ENCODE measurements around the gene CNTNAP2. TPM values are rescaled to one million over a fixed set of nuclear protein-coding genes. Genes with fewer than 3 reads are reported as not detected.

CNTNAP2 gene
- polyA plus RNA-seq, 6 donors from 2014 or later, result 38.2 to 132 (median 77.9) TPM

DNA sequence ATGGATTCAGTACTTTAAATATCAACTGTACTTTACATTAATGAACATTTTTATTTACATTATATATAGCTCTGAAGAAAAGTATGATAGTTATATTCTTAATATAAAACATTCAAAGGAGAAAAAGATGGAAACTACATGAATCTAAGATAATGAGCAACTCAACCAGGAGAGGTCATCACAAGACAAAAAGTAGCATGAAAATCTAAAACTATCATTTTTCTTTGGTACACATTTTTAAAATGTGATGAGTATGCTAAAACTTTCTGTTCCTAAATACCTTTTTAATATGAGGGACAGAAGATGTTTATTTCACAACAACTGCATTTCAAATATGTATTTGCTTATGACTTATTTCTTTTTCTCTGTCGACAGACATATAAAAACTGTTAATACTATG, 2.4 kb downstream of the CNTNAP2 start:
- no peak for DNase-seq
- H3K27me3 Mint-ChIP-seq, result peaks cover 33 to 36% (median 34%) of the 10 kb centered on the region in 3 donors
- ATAC-seq (ENCODE audit: low read depth in 2 of 2), result no peak

DNA sequence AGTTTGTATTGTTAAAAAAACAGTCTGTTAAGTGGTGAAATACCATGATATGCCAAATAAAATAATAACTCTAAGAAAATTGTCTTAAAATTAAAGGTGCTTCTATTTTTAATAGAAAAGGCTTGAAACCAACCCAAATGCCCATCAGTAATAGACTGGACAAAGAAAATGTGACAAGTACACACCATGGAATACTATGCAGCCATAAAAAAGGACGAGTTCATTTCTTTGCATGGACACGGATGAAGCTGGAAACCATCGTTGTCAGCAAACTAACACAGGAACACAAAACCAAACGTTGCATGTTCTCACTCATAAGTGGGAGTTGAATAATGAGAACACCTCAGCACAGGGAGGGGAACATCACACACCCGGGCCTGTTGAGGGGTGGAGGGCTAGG, 7.1 kb downstream of the CNTNAP2 start:
- Mint-ChIP-seq H3K4me3 (no peak overlapping the region), H3K36me3 (no peaks in the 10 kb centered on the region)
- no peak for ATAC-seq (ENCODE audit: low read depth in 2 of 2)

More for the DNA sequence above, 2.4 kb downstream of the CNTNAP2 start:
- H3K36me3 Mint-ChIP-seq, result no peaks in the 10 kb centered on the region
- H3K27ac Mint-ChIP-seq, result no peak overlapping the region
- peaks cover 6 to 14% (median 10%) of the 10 kb centered on the region in 3 donors for H3K4me1 Mint-ChIP-seq
- no peak overlapping the region for H3K4me3 Mint-ChIP-seq
- H3K9me3 Mint-ChIP-seq, result peaks cover 0 to 6% (median 0%) of the 10 kb centered on the region in 7 donors

DNA sequence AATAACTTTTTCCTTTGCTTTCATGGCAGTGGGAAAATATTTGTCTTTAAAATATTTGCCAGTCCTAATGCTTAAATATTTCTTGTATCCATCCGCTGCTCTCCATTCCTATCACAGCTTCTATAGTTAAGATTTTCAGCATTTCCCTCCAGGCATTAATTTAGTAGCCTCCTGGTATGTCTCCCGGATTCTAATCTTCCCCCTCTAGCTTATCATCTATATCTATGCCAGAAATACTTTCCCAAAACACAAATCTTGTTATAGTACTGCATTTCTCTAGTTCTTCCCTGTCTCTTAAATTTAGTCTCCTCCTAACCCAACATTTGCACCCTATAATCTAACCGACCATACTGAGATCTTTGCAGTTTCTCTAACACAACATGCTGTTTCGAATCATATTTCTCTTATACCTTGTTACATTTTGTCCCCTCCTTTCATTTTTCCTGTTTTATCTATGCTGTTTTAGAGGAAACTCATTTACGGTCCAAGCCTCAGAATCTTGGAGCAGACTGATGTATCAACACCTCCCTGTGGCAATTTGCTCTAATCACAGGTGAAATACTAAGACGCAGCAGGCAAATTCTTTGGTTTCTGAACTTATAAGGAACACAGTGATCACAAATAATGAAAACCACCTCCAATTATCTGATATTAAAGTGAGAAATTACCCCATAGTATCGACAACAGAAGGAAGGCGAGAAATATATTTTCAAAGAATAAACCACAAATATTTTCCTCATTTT, 10.3 kb downstream of the CNTNAP2 start:
- Mint-ChIP-seq H3K4me3 (no peak overlapping the region), H3K4me1 (no peaks in the 10 kb centered on the region), H3K36me3 (no peaks in the 10 kb centered on the region), H3K27me3 (no peaks in the 10 kb centered on the region), H3K27ac (peak overlapping the region in 1 of 6 donors; percentile 0), H3K9me3 (peaks cover 0 to 4% (median 0%) of the 10 kb centered on the region in 7 donors)
- DNase-seq (no peak), ATAC-seq (ENCODE audit: low read depth in 2 of 2) (no peak)

More for the DNA sequence above, 7.1 kb downstream of the CNTNAP2 start:
- Mint-ChIP-seq H3K27me3 (peaks cover 0 to 5% (median 0%) of the 10 kb centered on the region in 3 donors), H3K27ac (no peak overlapping the region), H3K9me3 (no peaks in the 10 kb centered on the region), H3K4me1 (no peaks in the 10 kb centered on the region)
- no peak for DNase-seq

DNA sequence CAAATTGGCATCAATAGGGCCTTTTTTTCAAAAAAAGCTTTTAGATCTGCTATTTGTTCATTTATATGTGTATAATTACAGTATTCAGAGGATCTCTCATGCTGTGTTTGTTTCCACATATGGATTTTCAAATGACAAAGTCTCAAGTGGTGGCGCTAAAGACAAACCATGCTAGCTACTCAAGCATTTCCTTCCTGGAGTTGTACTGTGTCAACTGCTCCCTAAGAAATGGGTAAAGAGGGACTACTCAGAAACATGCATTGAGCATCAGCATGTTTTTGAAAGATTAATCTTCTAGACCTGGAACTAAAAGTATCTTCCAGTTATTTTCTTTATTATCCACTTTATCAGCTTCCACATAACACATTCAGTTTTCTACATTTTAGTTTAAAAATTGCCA, 12.7 kb downstream of the CNTNAP2 start:
- H3K27ac Mint-ChIP-seq, result no peak overlapping the region
- no peak for ATAC-seq (ENCODE audit: low read depth in 2 of 2)

DNA sequence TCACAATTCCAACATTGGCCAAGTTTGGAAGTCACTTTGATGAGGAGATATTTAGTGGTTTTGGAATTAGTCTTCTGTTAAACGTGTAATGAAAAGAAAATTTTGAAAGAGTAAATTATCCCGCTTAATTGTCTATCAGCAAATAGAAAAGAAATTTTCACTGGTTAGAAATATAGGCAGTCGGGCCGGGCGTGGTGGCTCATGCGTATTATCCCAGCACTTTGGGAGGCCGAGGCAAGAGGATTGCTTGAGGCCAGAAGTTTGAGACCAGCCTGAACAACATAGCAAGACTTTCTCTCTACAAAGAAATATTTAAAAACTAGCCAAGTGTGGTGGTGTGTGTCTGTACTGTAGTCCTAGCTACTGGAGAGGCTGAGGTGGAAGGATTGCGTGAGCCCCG, 13.4 kb downstream of the CNTNAP2 start:
- Mint-ChIP-seq H3K27ac (no peak overlapping the region), H3K4me1 (no peaks in the 10 kb centered on the region), H3K36me3 (no peaks in the 10 kb centered on the region), H3K9me3 (peaks cover 0 to 4% (median 0%) of the 10 kb centered on the region in 7 donors), H3K4me3 (no peak overlapping the region), H3K27me3 (no peaks in the 10 kb centered on the region)
- no peak for ATAC-seq (ENCODE audit: low read depth in 2 of 2)
- DNase-seq, result no peak

More for the DNA sequence above, 12.7 kb downstream of the CNTNAP2 start:
- Mint-ChIP-seq H3K4me3 (no peak overlapping the region), H3K36me3 (no peaks in the 10 kb centered on the region), H3K9me3 (peaks cover 0 to 4% (median 0%) of the 10 kb centered on the region in 7 donors), H3K27me3 (no peaks in the 10 kb centered on the region), H3K4me1 (no peaks in the 10 kb centered on the region)
- DNase-seq, result no peak

DNA sequence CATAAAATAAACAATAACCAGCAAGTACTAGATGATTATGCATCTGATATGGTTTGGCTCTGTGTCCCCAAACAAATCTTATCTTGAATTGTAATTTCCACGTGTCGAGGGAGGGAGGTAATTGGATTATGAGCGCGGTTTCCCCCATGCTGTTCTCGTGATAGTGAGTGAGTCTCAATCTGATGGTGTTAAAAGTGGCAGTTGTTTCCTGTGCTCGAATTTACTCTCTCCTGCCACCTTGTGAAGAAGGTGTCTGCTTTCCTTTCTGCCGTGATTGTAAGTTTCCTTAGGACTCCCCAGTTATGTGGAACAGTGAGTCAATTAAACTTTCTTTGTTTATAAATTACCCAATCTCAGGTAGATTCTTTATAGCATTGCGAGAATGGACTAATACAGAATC, 15.1 kb downstream of the CNTNAP2 start:
- H3K9me3 Mint-ChIP-seq, result peaks cover 0 to 8% (median 0%) of the 10 kb centered on the region in 7 donors
- H3K4me1 Mint-ChIP-seq, result no peaks in the 10 kb centered on the region
- H3K4me3 Mint-ChIP-seq, result no peak overlapping the region
- ATAC-seq (ENCODE audit: low read depth in 2 of 2) (no peak), DNase-seq (no peak)
- H3K27me3 Mint-ChIP-seq, result no peaks in the 10 kb centered on the region
- H3K36me3 Mint-ChIP-seq, result no peaks in the 10 kb centered on the region
- no peak overlapping the region for H3K27ac Mint-ChIP-seq

DNA sequence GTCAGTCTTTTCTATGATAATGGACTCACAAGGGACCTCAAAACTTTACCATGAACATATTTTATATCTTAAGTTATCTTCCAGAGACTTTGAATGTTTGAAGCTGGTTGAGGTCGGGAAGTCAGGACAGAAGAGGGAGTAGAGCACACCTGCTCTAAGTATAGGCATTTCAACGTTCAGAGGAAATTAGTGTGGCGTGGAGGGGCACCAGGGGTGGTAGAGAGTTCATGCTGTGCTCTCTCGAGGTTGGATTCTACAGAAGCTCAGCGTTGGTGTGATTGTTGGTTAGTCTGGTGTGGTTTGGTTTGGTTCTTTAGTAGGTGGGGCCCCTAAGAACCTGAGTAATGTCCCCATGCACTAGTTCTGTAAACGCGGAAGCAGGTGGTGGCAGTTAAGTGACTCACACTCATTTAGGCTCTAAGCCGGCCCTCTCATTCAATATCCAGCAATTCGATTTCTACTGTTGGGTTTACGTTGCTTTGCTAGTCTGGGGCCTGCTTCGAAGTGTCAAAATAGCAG, 19.8 kb downstream of the CNTNAP2 start:
- H3K9me3 Mint-ChIP-seq, result peaks cover 0 to 4% (median 0%) of the 10 kb centered on the region in 7 donors
- H3K36me3 Mint-ChIP-seq, result no peaks in the 10 kb centered on the region
- DNase-seq (no peak), ATAC-seq (ENCODE audit: low read depth in 2 of 2) (no peak)
- no peak overlapping the region for H3K4me3 Mint-ChIP-seq
- H3K4me1 Mint-ChIP-seq, result no peaks in the 10 kb centered on the region
- no peak overlapping the region for H3K27ac Mint-ChIP-seq
- H3K27me3 Mint-ChIP-seq, result no peaks in the 10 kb centered on the region

DNA sequence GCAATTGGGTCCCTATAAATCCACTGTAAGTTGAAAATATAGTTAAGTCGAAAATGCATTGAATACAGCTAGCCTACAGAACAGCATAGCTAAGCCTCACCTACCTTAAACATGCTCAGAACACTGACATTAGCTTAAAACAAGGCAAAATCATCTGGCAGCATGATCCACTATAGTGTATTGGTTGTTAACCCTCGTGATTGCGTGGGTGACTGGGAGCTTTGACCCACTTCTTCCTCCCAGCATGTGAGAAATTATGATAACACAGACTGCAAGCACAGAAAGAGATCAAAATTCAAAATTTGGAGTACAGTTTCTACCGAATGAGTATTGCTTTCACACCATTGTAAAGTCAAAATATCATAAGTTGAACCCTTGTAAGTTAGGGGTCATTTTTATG, 22.3 kb downstream of the CNTNAP2 start:
- H3K4me1 Mint-ChIP-seq, result no peaks in the 10 kb centered on the region
- H3K4me3 Mint-ChIP-seq, result no peak overlapping the region
- peaks cover 0 to 4% (median 0%) of the 10 kb centered on the region in 7 donors for H3K9me3 Mint-ChIP-seq
- no peaks in the 10 kb centered on the region for H3K36me3 Mint-ChIP-seq
- ATAC-seq (ENCODE audit: low read depth in 2 of 2) (no peak), DNase-seq (no peak)
- no peak overlapping the region for H3K27ac Mint-ChIP-seq
- no peaks in the 10 kb centered on the region for H3K27me3 Mint-ChIP-seq

DNA sequence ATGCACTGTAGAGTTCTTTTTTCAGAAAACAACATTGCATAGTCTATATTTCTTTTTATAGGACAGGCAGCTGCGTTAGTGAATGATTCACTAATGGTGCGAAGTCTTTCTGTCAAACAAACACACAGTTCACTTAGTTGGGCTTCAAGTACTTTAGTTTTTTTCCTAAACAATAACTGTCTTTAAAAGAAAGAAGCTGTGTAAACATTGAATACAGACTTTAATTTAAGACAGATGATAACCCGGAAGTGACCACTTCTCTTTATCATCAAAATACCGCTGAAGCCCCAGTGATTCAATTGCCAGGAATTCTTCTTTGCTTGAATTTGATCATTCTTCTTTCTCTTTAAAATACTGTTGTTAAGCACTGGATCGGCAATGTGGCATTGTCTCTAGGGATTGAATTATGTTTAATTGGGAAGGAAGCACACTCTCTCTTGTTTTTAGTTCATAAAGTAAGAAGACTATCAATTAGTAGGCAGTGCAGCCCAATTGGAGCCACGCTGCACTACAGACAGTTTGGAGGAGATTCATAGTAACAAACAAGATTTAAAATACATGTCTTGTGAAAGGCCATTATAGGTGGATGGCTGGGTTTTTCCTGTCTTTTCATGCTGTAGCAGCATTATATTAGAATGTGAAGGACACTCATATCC, 30.4 kb downstream of the CNTNAP2 start:
- Mint-ChIP-seq H3K27me3 (no peaks in the 10 kb centered on the region), H3K36me3 (no peaks in the 10 kb centered on the region), H3K9me3 (peaks cover 0 to 5% (median 2%) of the 10 kb centered on the region in 7 donors), H3K4me1 (no peaks in the 10 kb centered on the region), H3K4me3 (no peak overlapping the region), H3K27ac (no peak overlapping the region)
- DNase-seq (no peak), ATAC-seq (ENCODE audit: low read depth in 2 of 2) (no peak)

DNA sequence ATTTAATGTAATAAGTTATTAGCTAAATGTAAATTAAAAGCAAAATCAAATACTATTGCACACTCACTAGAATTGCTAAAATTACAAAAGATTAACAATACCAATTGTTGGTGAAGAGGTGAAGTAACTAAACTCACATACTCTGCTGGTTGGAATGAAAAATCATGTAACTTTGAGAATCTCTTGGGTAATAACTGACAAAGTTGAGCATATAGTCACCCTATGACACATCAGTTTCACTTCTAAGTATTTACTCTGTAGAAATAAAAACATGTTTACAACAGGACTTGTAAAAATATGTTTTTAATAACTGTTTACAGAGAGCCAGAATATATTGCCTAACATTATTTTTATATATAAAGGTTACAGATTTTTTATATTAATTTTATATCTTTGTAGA, 33.6 kb downstream of the CNTNAP2 start:
- H3K27ac Mint-ChIP-seq, result no peak overlapping the region
- no peak overlapping the region for H3K4me3 Mint-ChIP-seq
- no peaks in the 10 kb centered on the region for H3K4me1 Mint-ChIP-seq
- H3K36me3 Mint-ChIP-seq, result no peaks in the 10 kb centered on the region
- no peaks in the 10 kb centered on the region for H3K27me3 Mint-ChIP-seq
- DNase-seq (no peak), ATAC-seq (ENCODE audit: low read depth in 2 of 2) (no peak)
- H3K9me3 Mint-ChIP-seq, result peaks cover 0 to 4% (median 2%) of the 10 kb centered on the region in 7 donors

DNA sequence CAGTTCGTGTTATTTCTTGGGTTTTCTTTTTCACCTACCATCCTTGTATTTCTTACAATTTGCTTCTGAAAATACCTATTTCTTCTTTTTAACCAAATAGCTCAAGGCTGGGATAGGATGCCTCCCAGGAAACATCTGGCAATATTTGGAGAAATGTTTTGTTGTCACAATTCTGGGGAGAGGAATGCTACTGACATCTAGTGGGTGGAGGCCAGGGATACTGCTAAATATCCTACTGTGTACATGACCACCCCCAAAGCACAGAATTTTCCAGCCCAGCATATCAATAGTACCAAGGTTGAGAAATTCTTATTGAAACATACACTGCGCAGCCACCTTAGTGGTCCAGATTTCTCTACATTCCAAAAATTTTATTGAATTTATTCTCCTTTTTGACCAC, 55.5 kb downstream of the CNTNAP2 start:
- peaks cover 0 to 13% (median 2%) of the 10 kb centered on the region in 7 donors for H3K9me3 Mint-ChIP-seq
- no peak overlapping the region for H3K27ac Mint-ChIP-seq
- ATAC-seq (ENCODE audit: low read depth in 2 of 2) (no peak), DNase-seq (no peak)
- H3K4me1 Mint-ChIP-seq, result no peaks in the 10 kb centered on the region
- H3K36me3 Mint-ChIP-seq, result no peaks in the 10 kb centered on the region
- H3K4me3 Mint-ChIP-seq, result no peak overlapping the region
- H3K27me3 Mint-ChIP-seq, result no peaks in the 10 kb centered on the region

DNA sequence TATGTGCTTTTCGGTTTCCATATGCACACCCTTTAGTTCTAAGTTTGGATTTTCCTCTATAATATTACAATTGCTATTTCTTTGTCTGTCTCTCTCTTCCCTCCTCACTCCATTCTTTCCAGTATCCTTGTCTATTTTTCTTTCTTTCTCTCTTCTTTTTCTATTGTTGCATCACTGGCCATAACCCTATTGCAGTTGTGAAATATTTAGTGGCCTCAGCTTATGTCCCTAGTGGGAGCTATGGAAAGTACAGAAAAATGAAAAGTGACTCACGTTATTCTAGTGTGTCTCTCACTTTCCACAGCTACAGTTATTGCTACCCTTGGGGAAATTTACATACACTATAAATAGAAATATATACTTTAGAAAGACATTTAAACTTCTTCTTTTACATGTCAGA, 59.1 kb downstream of the CNTNAP2 start:
- DNase-seq (no peak), ATAC-seq (ENCODE audit: low read depth in 2 of 2) (no peak)
- Mint-ChIP-seq H3K27me3 (no peaks in the 10 kb centered on the region), H3K9me3 (peaks cover 0 to 9% (median 2%) of the 10 kb centered on the region in 7 donors), H3K36me3 (no peaks in the 10 kb centered on the region), H3K4me1 (no peaks in the 10 kb centered on the region), H3K4me3 (peak overlapping the region in 1 of 8 donors; percentile 16), H3K27ac (no peak overlapping the region)

DNA sequence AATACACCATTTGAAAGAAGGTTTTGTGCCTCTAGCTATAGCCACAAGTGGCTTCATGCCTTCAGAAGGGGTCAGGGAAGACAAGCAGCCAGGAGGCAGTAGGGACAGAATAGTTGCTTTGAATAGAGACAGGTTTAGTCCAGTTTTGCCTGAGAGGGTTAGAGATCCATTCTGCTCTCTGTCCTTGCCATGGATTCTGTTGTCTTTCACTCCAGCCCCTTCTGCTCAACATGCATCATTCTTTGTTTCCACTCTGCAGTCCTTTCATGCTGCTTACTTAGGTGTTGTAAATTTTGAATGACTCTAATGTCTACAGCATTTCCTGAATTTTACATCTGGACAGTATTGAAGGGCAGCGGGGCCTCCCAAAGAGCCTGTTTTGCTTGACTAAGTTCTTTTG, 60.3 kb downstream of the CNTNAP2 start:
- Mint-ChIP-seq H3K27ac (no peak overlapping the region), H3K36me3 (no peaks in the 10 kb centered on the region), H3K9me3 (peaks cover 0 to 9% (median 2%) of the 10 kb centered on the region in 7 donors), H3K4me1 (no peaks in the 10 kb centered on the region), H3K4me3 (no peak overlapping the region), H3K27me3 (no peaks in the 10 kb centered on the region)
- DNase-seq, result no peak
- ATAC-seq (ENCODE audit: low read depth in 2 of 2), result no peak

DNA sequence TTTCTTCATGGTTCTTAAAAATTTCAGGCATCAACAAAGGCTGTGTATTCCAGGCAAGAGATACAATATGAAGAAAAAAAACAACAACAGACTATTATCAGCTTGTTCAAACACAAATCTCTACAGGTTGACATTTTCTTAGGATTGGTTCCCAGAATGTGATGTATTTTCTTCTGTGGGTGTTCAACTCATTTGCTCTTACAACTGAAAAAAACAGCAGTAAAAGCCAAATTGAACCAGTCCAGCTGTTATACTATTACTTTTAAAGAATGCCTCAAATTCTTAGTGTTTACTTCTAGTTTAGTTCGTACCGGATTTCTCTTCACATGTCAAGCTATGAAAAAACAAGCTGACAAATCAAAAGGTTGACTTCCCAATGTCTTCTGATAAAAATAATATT, 60.7 kb downstream of the CNTNAP2 start:
- H3K27me3 Mint-ChIP-seq, result no peaks in the 10 kb centered on the region
- no peak overlapping the region for H3K27ac Mint-ChIP-seq
- no peak for DNase-seq
- H3K4me1 Mint-ChIP-seq, result no peaks in the 10 kb centered on the region
- H3K9me3 Mint-ChIP-seq, result peaks cover 0 to 9% (median 2%) of the 10 kb centered on the region in 7 donors
- H3K4me3 Mint-ChIP-seq, result no peak overlapping the region
- no peak for ATAC-seq (ENCODE audit: low read depth in 2 of 2)
- no peaks in the 10 kb centered on the region for H3K36me3 Mint-ChIP-seq

Data from naive B cell (primary cell).